HCT116 (cell line): ENCODE data around the gene NUP210. TPM values are rescaled to one million over a fixed set of nuclear protein-coding genes. Genes with fewer than 3 reads are reported as not detected.

Experiments used
- ATAC-seq: fragments of 200-7000 bp; cut with Tn5 transposase; 2 replicates; pipeline ENCODE4 v1.9.1; 2020; ENCODE audit warnings: mild to moderate bottlenecking, moderate library complexity
- BruUV-seq: library from RNA; stranded (reverse); fragments of 400-500 nt; replicated peaks from 2 replicates; lab custom pipeline; 2021; lab: Mats Ljungman, UMichigan
- CTCF ChIA-PET: fragments of 300-600 bp; sonication (Branson Sonifier 250); formaldehyde crosslinking; loops from one replicate; lab custom pipeline; 2021; ENCODE audit warnings: antibody characterized with exemption; lab: Charles Lee
- POLR2A ChIA-PET: fragments of 300-600, 350-600 bp; sonication (Branson Sonifier 250); formaldehyde crosslinking; loops from one replicate; lab custom pipeline; 2021; ENCODE audit warnings: antibody characterized with exemption; lab: Charles Lee
- RAD21 ChIA-PET, 2 experiments: fragments of 300-600 bp; sonication (Branson Sonifier 250); formaldehyde crosslinking; loops; one replicate each; lab custom pipeline; 2023; ENCODE audit warnings: low total read pairs in 2 of 2; ENCODE audit not compliant: uncharacterized antibody in 2 of 2, unreplicated experiment in 2 of 2, low non-redundant PET in 1 of 2; lab: Charles Lee
- DNase-seq: peaks from one replicate; pipeline ENCODE4 v3.0.0-alpha.2; 2010; ENCODE audit warnings: low read depth, low spot score
- H2AFZ ChIP-seq: fragments of 200-600 bp; shearing (Covaris generic), sonication (generic); 2 replicates; pipeline ENCODE4 v1.6.1; 2017; ENCODE audit warnings: low read depth, mixed run types, mixed read lengths, antibody characterized with exemption, low read length; ENCODE audit not compliant: poor library complexity, severe bottlenecking
- H3K27ac ChIP-seq: 2 replicates; pipeline ENCODE4 v1.5.1; 2012; ENCODE audit warnings: low read depth, low read length
- H3K27me3 ChIP-seq: fragments of 200-600 bp; sonication (generic); 2 replicates; pipeline ENCODE4 v1.6.1; 2016; ENCODE audit warnings: mixed run types, low read length, mixed read lengths; ENCODE audit not compliant: insufficient read depth
- H3K36me3 ChIP-seq, 2 experiments: fragments of 200-500 bp in 1 of 2; fragments of 200-600 bp in 1 of 2; sonication (Bioruptor generic) in 1 of 2; sonication (generic) in 1 of 2; 2 replicates each; pipeline versions ENCODE4 v1.5.1 to v1.6.1; 2014 to 2016; ENCODE audit warnings: low read length in 2 of 2, inconsistent platforms in 1 of 2, mixed read lengths in 1 of 2, mixed run types in 1 of 2; ENCODE audit not compliant: insufficient read depth in 2 of 2, control insufficient read depth in 1 of 2
- H3K4me1 ChIP-seq, 2 experiments: fragments of 200-600 bp in 1 of 2; sonication (generic) in 1 of 2; 2 replicates each; pipeline versions ENCODE4 v1.5.1 to v1.6.1; 2012 to 2017; ENCODE audit warnings: low read length in 2 of 2, inconsistent platforms in 1 of 2, mild to moderate bottlenecking in 1 of 2, mixed read lengths in 1 of 2, mixed run types in 1 of 2, moderate library complexity in 1 of 2; ENCODE audit not compliant: insufficient read depth in 2 of 2, control insufficient read depth in 1 of 2
- H3K4me2 ChIP-seq: fragments of 200-600 bp; sonication (generic); 2 replicates; pipeline ENCODE4 v1.6.1; 2017; ENCODE audit warnings: mixed run types, low read length, mixed read lengths
- H3K4me3 ChIP-seq, 2 experiments: fragments of 200-600 bp in 1 of 2; sonication (generic) in 1 of 2; replicated peaks in 1 of 2; 2 replicates each; pipeline ENCODE4 v1.5.1; 2011 to 2016; ENCODE audit warnings: low read length in 2 of 2, control low read depth in 1 of 2, low read depth in 1 of 2, mild to moderate bottlenecking in 1 of 2, mixed read lengths in 1 of 2, mixed run types in 1 of 2
- H3K79me2 ChIP-seq: fragments of 200-600 bp; sonication (generic); 2 replicates; pipeline ENCODE4 v1.6.1; 2017; ENCODE audit warnings: mild to moderate bottlenecking, mixed run types, low read length, moderate library complexity, mixed read lengths; ENCODE audit not compliant: insufficient read depth
- H3K9ac ChIP-seq: fragments of 200-600 bp; sonication (generic); 2 replicates; pipeline ENCODE4 v1.6.1; 2016; ENCODE audit warnings: low read length, mixed read lengths
- H3K9me2 ChIP-seq: fragments of 200-600 bp; sonication (generic), shearing (Covaris generic); 2 replicates; pipeline ENCODE4 v1.6.1; 2017; ENCODE audit warnings: mixed run types, mild to moderate bottlenecking, moderate library complexity; ENCODE audit not compliant: insufficient read depth
- H3K9me3 ChIP-seq, 2 experiments: fragments of 200-500 bp in 1 of 2; fragments of 200-600 bp in 1 of 2; sonication (Bioruptor generic) in 1 of 2; sonication (generic) in 1 of 2; 2 replicates each; pipeline ENCODE4 v1.6.1; 2014 to 2017; ENCODE audit warnings: low read length in 2 of 2, mixed read lengths in 2 of 2, inconsistent platforms in 1 of 2, low read depth in 1 of 2, mild to moderate bottlenecking in 1 of 2, mixed run types in 1 of 2, moderate library complexity in 1 of 2; ENCODE audit not compliant: control insufficient read depth in 1 of 2, insufficient read depth in 1 of 2
- H4K20me1 ChIP-seq: fragments of 200-600 bp; sonication (generic), shearing (Covaris generic); 2 replicates; pipeline ENCODE4 v1.6.1; 2017; ENCODE audit warnings: mixed run types, mild to moderate bottlenecking, moderate library complexity; ENCODE audit not compliant: insufficient read depth
- CBX3 ChIP-seq: IDR thresholded peaks from 2 replicates; pipeline ENCODE4 v1.6.1; 2012; ENCODE audit warnings: low read depth
- CEBPB ChIP-seq: IDR thresholded peaks from 2 replicates; pipeline ENCODE4 v1.6.1; 2012; ENCODE audit warnings: low read depth
- EZH2 ChIP-seq: fragments of 200-600 bp; sonication (generic); IDR thresholded peaks from 2 replicates; pipeline ENCODE4 v1.6.1; 2017; ENCODE audit warnings: antibody characterized with exemption, mixed run types
- FOSL1 ChIP-seq: IDR thresholded peaks from 2 replicates; pipeline ENCODE4 v1.6.1; 2012; ENCODE audit warnings: low read depth
- SP1 ChIP-seq: IDR thresholded peaks from 2 replicates; pipeline ENCODE4 v1.6.1; 2012; ENCODE audit warnings: low read depth
- SRF ChIP-seq: IDR thresholded peaks from 2 replicates; pipeline ENCODE4 v1.6.1; 2012; ENCODE audit warnings: low read depth
- TCF7L2 ChIP-seq: IDR thresholded peaks from 2 replicates; pipeline ENCODE4 v1.7.0; 2011; ENCODE audit warnings: borderline replicate concordance, inconsistent platforms; ENCODE audit not compliant: insufficient read depth, insufficient read length; ENCODE audit errors: extremely low read depth
- intact Hi-C: fragments of 100-400 bp; cut with micrococcal nuclease; formaldehyde crosslinking; loops from 2 replicates; pipeline ENCODE4 v1.10.0; 2022
- total RNA-seq: library from RNA; stranded (reverse); gene quantifications from one replicate; pipeline ENCODE4 v1.2.1, GENCODE V29; 2021; ENCODE audit not compliant: unreplicated experiment
- TF ChIP-seq, protein P1 (sequence below): IDR thresholded peaks from 2 replicates; pipeline ENCODE4 v1.6.1; 2012
- TF ChIP-seq, protein P2 (sequence below), 3 experiments: fragments of 200-600 bp in 1 of 3; sonication (generic) in 1 of 3; IDR thresholded peaks in 2 of 3; conservative IDR thresholded peaks in 1 of 3; 2 replicates each; pipeline ENCODE4 v1.5.1; 2012 to 2017; ENCODE audit warnings: low read depth in 2 of 3, low read length in 2 of 3, antibody characterized with exemption in 1 of 3, borderline replicate concordance in 1 of 3, control low read depth in 1 of 3, mild to moderate bottlenecking in 1 of 3, mixed read lengths in 1 of 3, mixed run types in 1 of 3, moderate library complexity in 1 of 3; ENCODE audit not compliant: insufficient read depth in 1 of 3
- TF ChIP-seq, protein P3 (sequence below): IDR thresholded peaks from 2 replicates; pipeline ENCODE4 v1.6.1; 2012; ENCODE audit warnings: low read depth

The NUP210 gene
- total RNA-seq, 1 experiment from 2014 or later, result 74.9 TPM

DNA sequence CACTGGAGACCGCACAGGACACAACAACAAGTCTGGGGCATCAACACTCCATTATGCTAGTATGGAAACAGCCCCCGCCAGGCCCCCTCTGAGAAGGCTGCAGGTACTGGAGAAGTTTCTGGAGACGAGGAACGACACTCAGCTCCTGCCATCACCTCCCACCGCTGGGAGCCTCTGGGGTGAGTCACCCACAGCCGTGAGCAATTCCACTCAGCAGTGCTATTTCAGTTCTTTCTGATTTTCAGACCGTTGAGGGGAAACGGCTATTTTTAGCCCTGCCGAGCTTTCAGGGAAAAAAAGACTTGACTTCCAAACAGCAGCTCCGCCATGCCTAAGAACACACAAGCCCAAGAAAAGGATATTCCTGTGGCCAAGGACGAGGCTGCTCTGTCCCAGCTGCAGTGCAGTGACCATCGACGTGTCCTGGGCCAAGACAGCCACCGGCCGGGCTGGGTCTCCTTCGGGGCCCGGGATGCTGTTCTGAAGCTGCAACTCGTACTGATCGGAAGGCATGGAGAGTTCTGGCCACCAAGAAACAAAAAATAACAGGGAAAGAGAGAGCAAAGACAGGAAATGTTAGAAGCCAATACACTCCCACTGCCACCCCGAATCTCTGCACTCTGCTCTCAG is 40.8 kb downstream of the NUP210 start:
- H3K4me2 ChIP-seq, result no peak overlapping the region
- TF ChIP-seq, protein P1, sequence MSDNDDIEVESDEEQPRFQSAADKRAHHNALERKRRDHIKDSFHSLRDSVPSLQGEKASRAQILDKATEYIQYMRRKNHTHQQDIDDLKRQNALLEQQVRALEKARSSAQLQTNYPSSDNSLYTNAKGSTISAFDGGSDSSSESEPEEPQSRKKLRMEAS, result no peak
- TF ChIP-seq, protein P2, sequence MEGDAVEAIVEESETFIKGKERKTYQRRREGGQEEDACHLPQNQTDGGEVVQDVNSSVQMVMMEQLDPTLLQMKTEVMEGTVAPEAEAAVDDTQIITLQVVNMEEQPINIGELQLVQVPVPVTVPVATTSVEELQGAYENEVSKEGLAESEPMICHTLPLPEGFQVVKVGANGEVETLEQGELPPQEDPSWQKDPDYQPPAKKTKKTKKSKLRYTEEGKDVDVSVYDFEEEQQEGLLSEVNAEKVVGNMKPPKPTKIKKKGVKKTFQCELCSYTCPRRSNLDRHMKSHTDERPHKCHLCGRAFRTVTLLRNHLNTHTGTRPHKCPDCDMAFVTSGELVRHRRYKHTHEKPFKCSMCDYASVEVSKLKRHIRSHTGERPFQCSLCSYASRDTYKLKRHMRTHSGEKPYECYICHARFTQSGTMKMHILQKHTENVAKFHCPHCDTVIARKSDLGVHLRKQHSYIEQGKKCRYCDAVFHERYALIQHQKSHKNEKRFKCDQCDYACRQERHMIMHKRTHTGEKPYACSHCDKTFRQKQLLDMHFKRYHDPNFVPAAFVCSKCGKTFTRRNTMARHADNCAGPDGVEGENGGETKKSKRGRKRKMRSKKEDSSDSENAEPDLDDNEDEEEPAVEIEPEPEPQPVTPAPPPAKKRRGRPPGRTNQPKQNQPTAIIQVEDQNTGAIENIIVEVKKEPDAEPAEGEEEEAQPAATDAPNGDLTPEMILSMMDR (IDR thresholded peaks at IDR 0.05 in 2 of 3, conservative IDR thresholded peaks at IDR 0.05 in 1 of 3; ENCODE audit: borderline replicate concordance in 1 of 3, insufficient read depth in 1 of 3, low read depth in 2 of 3, low read length in 2 of 3), result no peak
- TF ChIP-seq TCF7L2 (no peak), FOSL1 (no peak), CEBPB (no peak), EZH2 (no peak), CBX3 (no peak), SRF (no peak), SP1 (no peak)
- TF ChIP-seq, protein P3, sequence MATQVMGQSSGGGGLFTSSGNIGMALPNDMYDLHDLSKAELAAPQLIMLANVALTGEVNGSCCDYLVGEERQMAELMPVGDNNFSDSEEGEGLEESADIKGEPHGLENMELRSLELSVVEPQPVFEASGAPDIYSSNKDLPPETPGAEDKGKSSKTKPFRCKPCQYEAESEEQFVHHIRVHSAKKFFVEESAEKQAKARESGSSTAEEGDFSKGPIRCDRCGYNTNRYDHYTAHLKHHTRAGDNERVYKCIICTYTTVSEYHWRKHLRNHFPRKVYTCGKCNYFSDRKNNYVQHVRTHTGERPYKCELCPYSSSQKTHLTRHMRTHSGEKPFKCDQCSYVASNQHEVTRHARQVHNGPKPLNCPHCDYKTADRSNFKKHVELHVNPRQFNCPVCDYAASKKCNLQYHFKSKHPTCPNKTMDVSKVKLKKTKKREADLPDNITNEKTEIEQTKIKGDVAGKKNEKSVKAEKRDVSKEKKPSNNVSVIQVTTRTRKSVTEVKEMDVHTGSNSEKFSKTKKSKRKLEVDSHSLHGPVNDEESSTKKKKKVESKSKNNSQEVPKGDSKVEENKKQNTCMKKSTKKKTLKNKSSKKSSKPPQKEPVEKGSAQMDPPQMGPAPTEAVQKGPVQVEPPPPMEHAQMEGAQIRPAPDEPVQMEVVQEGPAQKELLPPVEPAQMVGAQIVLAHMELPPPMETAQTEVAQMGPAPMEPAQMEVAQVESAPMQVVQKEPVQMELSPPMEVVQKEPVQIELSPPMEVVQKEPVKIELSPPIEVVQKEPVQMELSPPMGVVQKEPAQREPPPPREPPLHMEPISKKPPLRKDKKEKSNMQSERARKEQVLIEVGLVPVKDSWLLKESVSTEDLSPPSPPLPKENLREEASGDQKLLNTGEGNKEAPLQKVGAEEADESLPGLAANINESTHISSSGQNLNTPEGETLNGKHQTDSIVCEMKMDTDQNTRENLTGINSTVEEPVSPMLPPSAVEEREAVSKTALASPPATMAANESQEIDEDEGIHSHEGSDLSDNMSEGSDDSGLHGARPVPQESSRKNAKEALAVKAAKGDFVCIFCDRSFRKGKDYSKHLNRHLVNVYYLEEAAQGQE, result no peak
- no peaks in the 10 kb centered on the region for H3K27me3 ChIP-seq
- CTCF ChIA-PET, result no interaction called here
- no peaks in the 10 kb centered on the region for H4K20me1 ChIP-seq
- BruUV-seq, result no TSS peak
- intact Hi-C loops, result no loop called here
- H3K9ac ChIP-seq, result no peak overlapping the region
- no peak overlapping the region for H3K27ac ChIP-seq
- no peaks in the 10 kb centered on the region for H3K9me2 ChIP-seq
- no peaks in the 10 kb centered on the region for H3K9me3 ChIP-seq
- no peaks in the 10 kb centered on the region for H3K79me2 ChIP-seq
- RAD21 ChIA-PET, result no interaction called here
- no peak for DNase-seq
- H2AFZ ChIP-seq, result no peak overlapping the region
- H3K4me3 ChIP-seq, result no peak overlapping the region
- peaks cover 19 to 20% of the 10 kb centered on the region in 2 experiments; a peak in 3 of 4 replicates for H3K36me3 ChIP-seq
- H3K4me1 ChIP-seq, result no peaks in the 10 kb centered on the region; a peak in 1 of 4 replicates
- POLR2A ChIA-PET, result no interaction called here
- no peak for ATAC-seq
